GM19372 (cell line): Measurements from ENCODE around the gene IL1F10.

Source experiments
- ATAC-seq: cut with Tn5 transposase; IDR thresholded peaks from one replicate; pipeline ENCODE4 v1.9.1; 2021; ENCODE audit warnings: mild to moderate bottlenecking, low read depth, moderate library complexity; ENCODE audit not compliant: unreplicated experiment

The IL1F10 gene

DNA sequence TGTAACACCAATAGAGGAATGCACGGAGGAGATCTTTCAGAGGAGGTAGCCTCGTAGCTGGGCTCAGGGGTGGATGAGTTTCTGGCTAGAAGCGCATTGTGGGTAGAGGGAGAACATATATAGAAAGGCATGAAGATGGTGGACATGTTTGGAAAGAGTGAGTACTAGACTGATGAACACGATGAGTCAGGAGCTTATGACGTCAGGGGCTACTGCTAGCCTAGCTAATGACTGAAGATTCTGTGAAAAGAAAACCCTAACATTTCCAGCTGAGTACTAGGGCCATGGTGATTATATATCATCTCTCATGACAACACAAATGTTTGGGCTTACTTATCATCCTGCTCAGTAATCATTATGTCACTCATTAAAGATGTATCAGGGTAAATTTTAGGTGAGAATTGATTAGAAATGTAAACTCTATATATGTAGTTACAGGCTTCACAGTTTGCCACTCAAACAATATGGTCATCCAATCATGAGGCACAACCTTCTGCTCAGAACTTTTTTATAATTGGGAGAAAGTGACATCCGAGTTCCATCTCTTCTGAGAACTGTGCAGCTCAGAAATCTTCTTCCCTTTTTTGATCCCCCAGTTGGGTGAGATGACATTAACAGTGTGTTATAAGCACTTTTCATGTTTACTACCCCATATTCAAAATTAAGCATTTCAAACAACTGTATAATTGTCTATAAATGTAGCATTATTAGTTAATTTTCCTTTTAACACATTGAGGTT lies 37.4 kb downstream of the IL1F10 start:
- ATAC-seq, result no peak

DNA sequence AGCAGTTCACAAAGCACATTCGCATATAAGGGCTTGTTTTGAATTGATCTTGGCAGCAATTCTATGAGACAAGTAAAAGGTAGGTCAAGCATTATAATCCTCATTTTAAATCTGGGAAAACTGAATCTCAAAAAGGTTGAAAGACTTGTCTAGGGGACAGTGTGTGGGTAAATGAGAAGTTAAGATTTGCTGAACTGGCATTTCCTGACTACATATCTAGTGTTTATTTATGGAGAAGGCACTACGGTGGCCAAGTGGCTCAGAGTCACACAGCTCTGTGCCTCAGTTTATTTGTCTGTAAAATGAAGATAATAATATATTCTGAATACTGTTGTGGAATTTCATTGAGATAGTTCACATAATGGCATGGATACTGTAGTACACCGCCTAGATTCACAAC lies 43.4 kb downstream of the IL1F10 start:
- no peak for ATAC-seq

GRCh38 chr2:113111823-113112287 lies 44.1 kb downstream of the IL1F10 start:
- no peak for ATAC-seq

DNA sequence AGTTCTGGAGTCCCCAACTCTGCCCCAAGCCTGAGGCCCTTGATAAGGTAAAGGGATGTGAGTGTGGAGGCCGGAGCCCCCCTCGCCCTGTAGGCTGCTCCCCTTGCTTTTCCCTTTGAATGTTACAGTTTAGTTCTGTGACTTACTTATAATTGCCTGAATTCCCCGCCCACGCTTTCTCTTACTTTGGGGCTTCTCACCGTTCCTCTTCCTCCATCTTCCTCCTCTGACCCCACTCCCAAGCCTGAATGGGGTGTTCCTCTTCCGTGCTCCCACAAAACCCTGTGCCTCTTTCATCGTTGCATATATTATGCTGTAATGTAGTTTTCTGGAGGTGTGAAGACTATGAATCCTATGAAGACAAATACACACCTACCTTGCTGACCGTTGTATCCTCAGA lies 44.7 kb downstream of the IL1F10 start:
- ATAC-seq, result no peak

DNA sequence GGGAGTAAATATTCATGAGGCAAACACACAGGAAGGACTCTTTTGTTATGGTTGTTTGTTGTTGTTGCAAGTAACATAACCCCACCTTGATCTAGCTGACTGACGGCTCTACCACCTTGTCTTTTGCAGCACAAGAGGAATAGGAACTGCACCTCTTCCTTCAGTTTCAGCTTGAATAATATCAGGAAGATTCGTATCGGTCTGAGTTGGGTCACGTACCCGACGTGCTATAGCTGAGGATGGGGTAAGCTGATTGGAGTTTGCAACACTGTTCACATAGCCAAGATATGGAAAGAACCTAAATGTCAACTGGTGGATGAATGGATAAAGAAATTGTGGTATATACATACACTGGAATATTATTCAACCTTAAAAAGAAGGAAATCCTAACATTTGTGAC lies 45.1 kb downstream of the IL1F10 start:
- ATAC-seq, result no peak

DNA sequence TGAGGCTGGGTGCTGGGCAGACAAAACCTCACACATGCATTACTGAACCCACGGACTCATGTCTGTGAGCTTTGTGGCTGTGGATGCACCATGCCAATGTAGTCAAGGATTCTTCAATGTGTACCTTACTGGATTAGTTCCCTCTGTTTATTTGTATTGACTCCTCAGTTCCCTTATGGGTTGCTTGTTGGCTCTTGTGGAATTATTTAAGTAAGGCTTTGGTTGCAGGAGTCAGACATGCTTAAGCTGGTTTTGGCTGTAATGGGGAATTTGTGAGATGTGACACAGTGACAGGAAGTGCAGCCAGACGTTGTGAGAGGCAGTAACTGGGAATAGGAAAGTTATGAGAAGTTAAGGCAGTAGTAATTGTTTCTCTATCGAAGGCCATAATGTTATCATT lies 46.0 kb downstream of the IL1F10 start:
- no peak for ATAC-seq

DNA sequence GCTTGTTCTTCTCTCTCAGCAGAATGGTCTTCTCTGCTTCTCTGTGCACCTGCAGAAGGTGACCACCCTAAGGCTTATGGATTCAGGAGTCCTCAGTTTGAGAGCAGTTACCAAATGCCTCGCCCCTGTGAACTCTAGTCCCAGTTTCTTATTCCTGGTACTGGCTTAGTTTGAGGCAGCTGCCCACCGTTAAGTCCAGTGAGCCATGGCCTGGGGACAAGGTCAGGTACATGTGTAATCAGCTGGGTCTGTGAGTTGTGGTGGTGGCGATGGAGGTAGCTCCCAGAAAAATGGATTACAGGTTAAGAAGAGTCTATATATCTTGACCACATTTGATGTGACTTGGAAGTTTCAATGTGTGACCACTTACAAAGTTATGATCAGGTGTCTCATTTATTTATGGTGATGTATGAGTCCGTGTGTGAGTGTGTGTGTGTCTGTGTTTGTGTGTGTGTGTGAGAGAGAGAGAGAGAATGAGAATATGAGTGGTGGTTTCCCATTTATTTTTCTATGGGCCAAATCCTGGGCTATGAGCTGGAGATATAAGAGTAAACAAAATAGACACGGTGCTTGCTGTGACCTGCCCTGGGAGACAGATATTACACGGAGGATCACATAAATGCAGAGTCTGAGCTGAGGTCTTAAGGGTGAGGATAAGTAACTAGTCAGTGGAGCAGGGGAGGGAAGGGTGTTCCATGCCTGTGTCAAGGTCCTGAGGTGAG lies 46.6 kb downstream of the IL1F10 start:
- ATAC-seq, result no peak

DNA sequence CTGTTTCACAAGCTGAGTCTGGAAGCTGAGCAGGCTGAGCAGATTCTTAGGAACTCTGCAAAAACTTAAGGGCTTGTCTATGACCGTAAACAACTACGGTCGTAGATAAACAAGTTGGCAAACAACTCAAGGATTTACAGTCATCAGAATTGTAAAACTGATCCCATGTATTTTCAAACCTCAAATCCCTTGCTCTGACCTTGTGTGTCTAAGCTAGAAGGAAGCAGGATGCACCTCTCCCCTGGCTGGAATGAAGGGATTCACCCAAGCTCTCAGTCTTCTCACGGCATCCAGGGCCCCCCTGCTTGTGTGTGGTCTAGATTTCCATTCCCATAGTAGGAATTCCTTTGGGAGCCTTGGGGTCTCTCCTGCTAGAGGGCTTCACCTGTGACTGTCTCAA lies 47.2 kb downstream of the IL1F10 start:
- ATAC-seq, result no peak

DNA sequence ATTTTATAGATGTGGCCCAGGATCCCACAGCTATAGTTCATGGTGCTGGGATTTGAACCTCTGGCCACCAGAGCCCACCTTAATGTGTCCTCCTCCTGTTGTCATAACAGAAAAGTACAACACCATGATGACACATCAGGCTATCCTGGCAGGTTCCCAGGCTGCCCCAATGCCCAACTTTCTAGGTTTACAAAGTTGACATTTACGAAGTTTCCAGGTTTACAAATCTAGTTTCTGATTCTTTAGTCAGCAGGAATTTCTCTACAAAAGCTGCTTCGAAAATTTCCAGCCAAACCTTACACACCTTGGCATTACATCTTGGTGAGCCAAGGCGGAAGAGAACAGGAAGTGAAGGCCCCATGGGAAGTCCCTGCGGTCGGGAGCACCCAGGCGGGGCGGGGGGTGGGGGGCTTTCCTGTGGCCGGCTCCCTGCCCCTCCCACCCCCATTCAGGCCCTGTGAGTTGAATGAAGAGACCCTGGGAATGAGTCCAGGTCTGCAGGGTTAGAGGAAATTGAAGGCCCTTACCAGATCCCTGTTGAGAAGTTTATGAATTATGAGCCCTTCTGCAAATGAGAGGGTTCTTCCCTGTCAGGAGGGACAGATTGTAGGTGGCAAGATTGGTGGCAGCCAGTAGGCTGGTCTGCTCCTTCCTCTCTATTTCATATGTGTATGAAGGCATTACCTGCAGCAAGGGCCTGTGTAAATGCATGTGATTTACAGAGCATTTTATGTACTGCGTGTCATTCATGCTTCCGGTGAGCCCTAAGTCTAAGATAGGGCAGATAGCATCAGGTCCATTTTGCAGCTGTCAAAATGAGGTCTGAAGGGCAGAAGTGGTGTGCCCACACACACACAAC lies 48.6 kb downstream of the IL1F10 start:
- ATAC-seq, result no peak

- no peak for ATAC-seq
Measured at GRCh38 chr2:113117541-113118262, 49.9 kb downstream of the IL1F10 start.

DNA sequence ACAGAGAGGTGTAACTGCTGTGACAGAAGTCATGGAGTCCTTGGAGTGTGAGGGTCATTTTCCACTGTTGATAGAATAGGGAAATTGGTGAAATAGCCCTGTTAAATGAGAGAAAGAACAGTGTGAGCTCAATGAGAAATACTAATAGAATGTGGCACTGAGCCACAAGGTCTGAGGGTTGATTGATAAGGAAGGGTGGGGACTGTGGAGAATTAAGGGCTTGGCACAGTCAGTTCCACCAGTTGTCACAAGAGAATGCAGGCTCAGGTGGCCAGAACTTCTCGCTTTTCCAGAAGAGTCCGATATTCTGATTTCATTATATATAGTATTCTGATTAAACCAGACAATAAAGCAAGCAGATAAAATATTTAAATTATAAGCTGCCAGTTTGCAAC lies 50.5 kb downstream of the IL1F10 start:
- ATAC-seq, result no peak

DNA sequence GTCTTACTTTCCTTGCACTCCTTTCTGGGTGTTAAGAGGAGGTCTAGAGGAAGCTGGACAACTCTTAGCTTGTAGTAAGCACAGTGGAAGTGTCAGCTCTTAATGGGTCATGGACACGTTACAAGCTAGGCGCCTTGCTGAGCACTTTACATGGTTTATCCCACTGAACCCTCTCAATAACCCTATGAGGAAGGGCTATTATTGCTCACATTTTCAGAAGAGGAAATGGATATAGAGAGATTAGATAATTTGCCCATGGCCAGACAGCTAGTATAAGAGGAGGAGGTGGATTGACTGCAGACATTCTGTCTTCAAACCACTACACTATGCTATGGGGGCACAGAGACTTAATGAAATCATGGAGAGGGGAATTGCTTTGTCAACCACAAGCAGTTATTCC lies 51.3 kb downstream of the IL1F10 start:
- no peak for ATAC-seq

DNA sequence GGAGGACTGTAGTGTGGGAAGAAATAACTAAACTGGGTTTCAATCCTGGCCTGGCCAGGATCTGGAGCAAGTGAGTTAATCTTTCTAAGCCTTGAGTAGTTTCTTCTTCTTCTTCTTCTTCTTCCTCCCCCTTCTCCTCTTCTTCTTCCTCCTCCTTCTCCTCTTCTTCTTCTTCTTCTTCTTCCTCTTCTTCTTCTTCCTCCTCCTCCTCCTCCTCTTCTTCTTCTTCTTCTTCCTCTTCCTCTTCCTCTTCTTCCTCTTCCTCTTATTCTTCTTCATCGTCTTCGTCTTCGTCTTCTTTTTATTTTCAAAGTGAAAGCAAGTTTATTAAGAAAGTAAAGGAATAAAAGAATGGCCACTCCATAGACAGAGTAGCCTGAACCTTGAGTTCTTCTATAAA lies 53.1 kb downstream of the IL1F10 start:
- no peak for ATAC-seq

DNA sequence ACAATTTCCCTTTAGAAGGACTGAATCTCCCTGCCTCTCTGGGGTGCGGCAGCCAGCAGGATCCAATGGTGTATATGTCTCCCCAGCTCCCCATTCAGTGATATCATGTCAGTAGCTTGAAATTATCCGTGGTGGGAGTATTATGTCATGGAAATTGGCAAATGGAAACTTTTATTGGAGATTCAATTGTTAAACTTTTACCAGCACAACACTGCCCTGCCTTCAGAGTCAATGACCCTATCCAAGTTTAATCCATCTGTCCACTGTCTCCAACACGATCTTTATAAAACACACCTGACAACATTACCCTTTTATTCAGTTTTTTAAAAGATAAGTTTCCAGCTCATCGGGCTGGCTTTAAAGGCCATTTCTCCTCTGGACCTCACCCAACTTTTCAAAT lies 54.6 kb downstream of the IL1F10 start:
- ATAC-seq, result no peak

GRCh38 chr2:113123726-113124125 lies 56.0 kb downstream of the IL1F10 start:
- ATAC-seq, result no peak

DNA sequence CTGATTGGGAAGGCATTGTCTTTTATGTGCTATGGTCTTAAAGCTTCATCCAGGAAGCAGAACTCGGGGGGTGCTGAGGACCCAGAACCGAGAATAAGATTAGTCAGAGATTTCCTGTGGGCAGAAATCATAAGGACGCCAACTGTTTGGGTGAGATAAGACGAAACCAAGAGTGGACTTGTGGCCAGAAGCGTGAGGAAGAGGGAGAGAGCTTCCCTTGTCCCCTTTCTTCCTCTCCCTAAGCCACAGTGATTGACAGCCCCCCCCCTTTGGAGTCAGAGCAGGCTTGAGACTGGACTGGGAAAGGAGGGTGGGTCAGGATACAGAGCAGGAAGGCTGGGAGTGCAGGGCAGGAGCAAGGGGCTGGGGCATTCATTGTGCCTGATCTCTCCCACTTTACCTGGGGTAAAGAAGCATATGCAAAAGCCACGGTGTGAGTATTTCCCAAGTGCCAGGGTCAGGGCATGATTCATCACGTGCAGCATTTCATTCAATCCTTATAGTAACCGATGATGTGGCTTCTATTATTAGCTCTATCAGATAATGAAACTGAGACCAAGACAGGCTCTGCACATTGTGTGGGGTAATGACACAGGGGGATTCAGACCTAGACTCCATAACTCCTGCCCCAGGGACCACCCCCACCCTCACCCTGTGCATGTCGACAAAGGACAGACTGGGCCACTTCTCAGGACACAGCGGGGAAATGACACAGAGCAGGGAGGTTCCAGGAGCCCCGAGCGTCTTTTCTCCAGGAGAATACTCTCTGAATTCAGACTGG lies 56.6 kb downstream of the IL1F10 start:
- no peak for ATAC-seq
